HepG2 (cell line): ENCODE results near the gene SLC66A3.

ENCODE experiments used
- DMTF1 ChIP-seq: sonication (generic); formaldehyde crosslinking; IDR thresholded peaks from 2 replicates; pipeline ENCODE4 v1.4.0; 2020; ENCODE audit warnings: mild to moderate bottlenecking, missing genetic modification reagents
- MYC ChIP-seq: sonication (generic); formaldehyde crosslinking; IDR thresholded peaks from 2 replicates; pipeline ENCODE4 v1.9.0; 2021; ENCODE audit warnings: missing genetic modification reagents, borderline replicate concordance
- SUZ12 ChIP-seq: fragments of 150-350 bp; IDR thresholded peaks from 2 replicates; pipeline ENCODE4 v1.6.1; 2014; ENCODE audit warnings: low read depth, low read length
- ZNF280D ChIP-seq: sonication (generic); formaldehyde crosslinking; IDR thresholded peaks from 2 replicates; pipeline ENCODE4 v1.5.1; 2020; ENCODE audit warnings: mild to moderate bottlenecking, missing genetic modification reagents
- ZNF543 ChIP-seq: sonication (generic); formaldehyde crosslinking; IDR thresholded peaks from 2 replicates; pipeline ENCODE4 v1.4.0; 2020; ENCODE audit warnings: mild to moderate bottlenecking, missing genetic modification reagents

DNA sequence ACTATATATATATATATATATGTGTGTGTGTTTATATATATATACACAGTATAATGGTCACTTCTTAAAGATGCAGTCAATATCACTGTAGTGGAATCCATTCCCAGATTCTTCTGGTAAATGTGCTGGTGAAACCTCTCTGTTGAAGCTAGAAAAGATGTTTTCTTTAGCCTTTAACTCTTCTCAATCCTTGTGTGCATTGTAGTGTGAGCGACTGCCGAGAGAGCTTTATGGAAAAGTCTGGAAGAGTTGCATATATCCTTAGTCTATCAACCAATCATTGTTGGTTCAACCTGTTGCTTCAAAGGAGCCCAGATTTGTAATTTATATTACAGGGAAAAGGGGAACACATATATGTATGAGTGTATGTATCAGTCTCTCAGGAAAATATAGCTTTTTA lies 27.7 kb downstream of the SLC66A3 start:
- TF ChIP-seq SUZ12 = no peak
- TF ChIP-seq DMTF1 (CRISPR knock-in tag) = no peak
- no peak for TF ChIP-seq MYC
- no peak for TF ChIP-seq ZNF280D (CRISPR knock-in tag)
- TF ChIP-seq ZNF543 (CRISPR knock-in tag) = no peak
